ENCODE data around the gene CUL4A.

The CUL4A gene

GRCh38 chr13:113184568-113185440, 24.6 kb upstream of the CUL4A start:
- CTCF ChIA-PET = interaction anchor here (0.7 kb wide), 1 partner anchor 242 kb away, joined by 4 read pairs; no protein-coding TSS in a partner anchor
- peaks cover 4 to 68% of the 10 kb centered on the region in 2 experiments for H3K36me3 ChIP-seq (ENCODE audit: control insufficient read depth in 2 of 2, insufficient read depth in 1 of 2, low read length in 2 of 2)

More at GRCh38 chr13:113184568-113185440, 24.6 kb upstream of the CUL4A start:
- no peak for TF ChIP-seq ZXDB (tag by site-specific recombination; IDR thresholded peaks at IDR 0.05)
- no peak for TF ChIP-seq OSR2 (tag by site-specific recombination; IDR thresholded peaks at IDR 0.05)
- no peak for TF ChIP-seq ZNF169 (tag by site-specific recombination; IDR thresholded peaks at IDR 0.05)
- TF ChIP-seq, protein P1, sequence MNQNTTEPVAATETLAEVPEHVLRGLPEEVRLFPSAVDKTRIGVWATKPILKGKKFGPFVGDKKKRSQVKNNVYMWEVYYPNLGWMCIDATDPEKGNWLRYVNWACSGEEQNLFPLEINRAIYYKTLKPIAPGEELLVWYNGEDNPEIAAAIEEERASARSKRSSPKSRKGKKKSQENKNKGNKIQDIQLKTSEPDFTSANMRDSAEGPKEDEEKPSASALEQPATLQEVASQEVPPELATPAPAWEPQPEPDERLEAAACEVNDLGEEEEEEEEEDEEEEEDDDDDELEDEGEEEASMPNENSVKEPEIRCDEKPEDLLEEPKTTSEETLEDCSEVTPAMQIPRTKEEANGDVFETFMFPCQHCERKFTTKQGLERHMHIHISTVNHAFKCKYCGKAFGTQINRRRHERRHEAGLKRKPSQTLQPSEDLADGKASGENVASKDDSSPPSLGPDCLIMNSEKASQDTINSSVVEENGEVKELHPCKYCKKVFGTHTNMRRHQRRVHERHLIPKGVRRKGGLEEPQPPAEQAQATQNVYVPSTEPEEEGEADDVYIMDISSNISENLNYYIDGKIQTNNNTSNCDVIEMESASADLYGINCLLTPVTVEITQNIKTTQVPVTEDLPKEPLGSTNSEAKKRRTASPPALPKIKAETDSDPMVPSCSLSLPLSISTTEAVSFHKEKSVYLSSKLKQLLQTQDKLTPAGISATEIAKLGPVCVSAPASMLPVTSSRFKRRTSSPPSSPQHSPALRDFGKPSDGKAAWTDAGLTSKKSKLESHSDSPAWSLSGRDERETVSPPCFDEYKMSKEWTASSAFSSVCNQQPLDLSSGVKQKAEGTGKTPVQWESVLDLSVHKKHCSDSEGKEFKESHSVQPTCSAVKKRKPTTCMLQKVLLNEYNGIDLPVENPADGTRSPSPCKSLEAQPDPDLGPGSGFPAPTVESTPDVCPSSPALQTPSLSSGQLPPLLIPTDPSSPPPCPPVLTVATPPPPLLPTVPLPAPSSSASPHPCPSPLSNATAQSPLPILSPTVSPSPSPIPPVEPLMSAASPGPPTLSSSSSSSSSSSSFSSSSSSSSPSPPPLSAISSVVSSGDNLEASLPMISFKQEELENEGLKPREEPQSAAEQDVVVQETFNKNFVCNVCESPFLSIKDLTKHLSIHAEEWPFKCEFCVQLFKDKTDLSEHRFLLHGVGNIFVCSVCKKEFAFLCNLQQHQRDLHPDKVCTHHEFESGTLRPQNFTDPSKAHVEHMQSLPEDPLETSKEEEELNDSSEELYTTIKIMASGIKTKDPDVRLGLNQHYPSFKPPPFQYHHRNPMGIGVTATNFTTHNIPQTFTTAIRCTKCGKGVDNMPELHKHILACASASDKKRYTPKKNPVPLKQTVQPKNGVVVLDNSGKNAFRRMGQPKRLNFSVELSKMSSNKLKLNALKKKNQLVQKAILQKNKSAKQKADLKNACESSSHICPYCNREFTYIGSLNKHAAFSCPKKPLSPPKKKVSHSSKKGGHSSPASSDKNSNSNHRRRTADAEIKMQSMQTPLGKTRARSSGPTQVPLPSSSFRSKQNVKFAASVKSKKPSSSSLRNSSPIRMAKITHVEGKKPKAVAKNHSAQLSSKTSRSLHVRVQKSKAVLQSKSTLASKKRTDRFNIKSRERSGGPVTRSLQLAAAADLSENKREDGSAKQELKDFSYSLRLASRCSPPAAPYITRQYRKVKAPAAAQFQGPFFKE (tag by site-specific recombination; IDR thresholded peaks at IDR 0.05; ENCODE audit: borderline replicate concordance) = no peak
- TF ChIP-seq GLIS1 (tag by site-specific recombination; IDR thresholded peaks at IDR 0.05) = peak; percentile 63
- no peak for TF ChIP-seq ZNF837 (tag by site-specific recombination; IDR thresholded peaks at IDR 0.05)
- TF ChIP-seq ZNF223 (tag by site-specific recombination; IDR thresholded peaks at IDR 0.05) = no peak
- no peak for TF ChIP-seq ZSCAN4 (tag by site-specific recombination; IDR thresholded peaks at IDR 0.05)
- no peak for TF ChIP-seq ZNF433 (tag by site-specific recombination; IDR thresholded peaks at IDR 0.05; ENCODE audit: low read depth)
- TF ChIP-seq ZSCAN23 (tag by site-specific recombination; IDR thresholded peaks at IDR 0.05) = no peak
- no peak for TF ChIP-seq ZNF501 (tag by site-specific recombination; IDR thresholded peaks at IDR 0.05)
- TF ChIP-seq, protein P2, sequence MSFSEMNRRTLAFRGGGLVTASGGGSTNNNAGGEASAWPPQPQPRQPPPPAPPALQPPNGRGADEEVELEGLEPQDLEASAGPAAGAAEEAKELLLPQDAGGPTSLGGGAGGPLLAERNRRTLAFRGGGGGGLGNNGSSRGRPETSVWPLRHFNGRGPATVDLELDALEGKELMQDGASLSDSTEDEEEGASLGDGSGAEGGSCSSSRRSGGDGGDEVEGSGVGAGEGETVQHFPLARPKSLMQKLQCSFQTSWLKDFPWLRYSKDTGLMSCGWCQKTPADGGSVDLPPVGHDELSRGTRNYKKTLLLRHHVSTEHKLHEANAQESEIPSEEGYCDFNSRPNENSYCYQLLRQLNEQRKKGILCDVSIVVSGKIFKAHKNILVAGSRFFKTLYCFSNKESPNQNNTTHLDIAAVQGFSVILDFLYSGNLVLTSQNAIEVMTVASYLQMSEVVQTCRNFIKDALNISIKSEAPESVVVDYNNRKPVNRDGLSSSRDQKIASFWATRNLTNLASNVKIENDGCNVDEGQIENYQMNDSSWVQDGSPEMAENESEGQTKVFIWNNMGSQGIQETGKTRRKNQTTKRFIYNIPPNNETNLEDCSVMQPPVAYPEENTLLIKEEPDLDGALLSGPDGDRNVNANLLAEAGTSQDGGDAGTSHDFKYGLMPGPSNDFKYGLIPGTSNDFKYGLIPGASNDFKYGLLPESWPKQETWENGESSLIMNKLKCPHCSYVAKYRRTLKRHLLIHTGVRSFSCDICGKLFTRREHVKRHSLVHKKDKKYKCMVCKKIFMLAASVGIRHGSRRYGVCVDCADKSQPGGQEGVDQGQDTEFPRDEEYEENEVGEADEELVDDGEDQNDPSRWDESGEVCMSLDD (tag by site-specific recombination; IDR thresholded peaks at IDR 0.05) = no peak
- peak; percentile 68 for TF ChIP-seq ZIC2 (tag by site-specific recombination; IDR thresholded peaks at IDR 0.05)
- no peak for TF ChIP-seq YY2 (tag by site-specific recombination; IDR thresholded peaks at IDR 0.05)
- TF ChIP-seq ZNF239 (tag by site-specific recombination; IDR thresholded peaks at IDR 0.05) = no peak
- TF ChIP-seq ZNF341 (tag by site-specific recombination; IDR thresholded peaks at IDR 0.05; ENCODE audit: low read depth) = peak; percentile 31; the same call in 1 of the 2 replicates
- POLR2A ChIA-PET = interaction anchor here (0.5 kb wide), 1 partner anchor 114 kb away, joined by 3 read pairs; no protein-coding TSS in a partner anchor
- Histone ChIP-seq H3K9me3 (ENCODE audit: control insufficient read depth, insufficient read depth, low read depth, low read length) (no peaks in the 10 kb centered on the region), H3K27ac (ENCODE audit: extremely low read depth, low read depth, low read length) (no peak overlapping the region), H3K4me1 (ENCODE audit: control insufficient read depth, insufficient read depth, low read length) (no peaks in the 10 kb centered on the region), H3K4me3 (ENCODE audit: low read depth, low read length) (no peak overlapping the region)
